Kidney epithelial cell (primary cell): ENCODE data around the gene PYGO2. TPM values are rescaled to one million over a fixed set of nuclear protein-coding genes. Genes with fewer than 3 reads are reported as not detected.
"Not testable (repeated sequence)": the region's sequence is repeated elsewhere in the genome, so short reads cannot be mapped to it uniquely, and the experiment has no call there.

Experiments
- DNase-seq: peaks from one replicate; pipeline ENCODE4 v3.0.0-alpha.2; 2010; ENCODE audit warnings: low read depth
- H3K27me3 ChIP-seq: 2 replicates; pipeline ENCODE4 v1.6.0; 2011; ENCODE audit warnings: low read length; ENCODE audit not compliant: control insufficient read depth, insufficient read depth
- H3K36me3 ChIP-seq: 2 replicates; pipeline ENCODE4 v1.5.1; 2011; ENCODE audit warnings: low read length; ENCODE audit not compliant: control insufficient read depth, insufficient read depth
- H3K4me3 ChIP-seq: 2 replicates; pipeline ENCODE4 v1.5.1; 2011; ENCODE audit warnings: low read depth, mild to moderate bottlenecking, control low read depth, low read length
- CTCF ChIP-seq: IDR thresholded peaks from 2 replicates; pipeline ENCODE4 v1.5.1; 2011; ENCODE audit warnings: mild to moderate bottlenecking, moderate library complexity, low read length, control low read depth, inconsistent platforms; ENCODE audit not compliant: insufficient read depth, poor library complexity, severe bottlenecking
- total RNA-seq: library from RNA; depleted of rRNA; stranded (reverse); fragments of >200 nt; gene quantifications from 2 replicates; pipeline ENCODE4 v1.2.3, GENCODE V29; 2015

The PYGO2 gene
- total RNA-seq, 1 donor from 2014 or later, result 21.2 TPM

GRCh38 chr1:154996966-154997701 lies 35.6 kb upstream of the PYGO2 start:
- TF ChIP-seq CTCF, result no peak

GRCh38 chr1:154995301-154995983 lies 33.9 kb upstream of the PYGO2 start:
- not testable (repeated sequence) for H3K27me3 ChIP-seq, DNase-seq, H3K4me3 ChIP-seq, H3K36me3 ChIP-seq
- TF ChIP-seq CTCF, result peak; percentile 45

More at GRCh38 chr1:154996966-154997701, 35.6 kb upstream of the PYGO2 start:
- DNase-seq, result no peak
- no peak overlapping the region for H3K4me3 ChIP-seq
- H3K36me3 ChIP-seq, result no peaks in the 10 kb centered on the region
- no peaks in the 10 kb centered on the region for H3K27me3 ChIP-seq

- no peak for TF ChIP-seq CTCF
- no peak for DNase-seq
- Histone ChIP-seq H3K36me3 (no peaks in the 10 kb centered on the region), H3K27me3 (no peaks in the 10 kb centered on the region), H3K4me3 (no peak overlapping the region)
Observed at GRCh38 chr1:154994591-154994990, 33.0 kb upstream of the PYGO2 start.

- Histone ChIP-seq H3K27me3 (no peaks in the 10 kb centered on the region), H3K4me3 (no peak overlapping the region), H3K36me3 (no peaks in the 10 kb centered on the region)
- TF ChIP-seq CTCF, result no peak
- DNase-seq, result no peak
Observed at GRCh38 chr1:154994269-154994587, 32.6 kb upstream of the PYGO2 start.

- no peak within 1 kb of the TSS for H3K4me3 ChIP-seq
- TF ChIP-seq CTCF, result no peak
- no peaks in the 10 kb centered on the region for H3K36me3 ChIP-seq
- no peaks in the 10 kb centered on the region for H3K27me3 ChIP-seq
- DNase-seq, result no peak
Observed at GRCh38 chr1:154993572-154994268, 32.1 kb upstream of the PYGO2 start, which contains the start of gene LENEP. TSS of gene LENEP (plus strand) at chr1:154993586. CDS start at chr1:154993608, 22 bp downstream.
